Coronary artery (tissue), 2 donors: Measurements from ENCODE around the gene ACOXL.

Experiments
- DNase-seq: peaks from one replicate; pipeline ENCODE4 v3.0.0-alpha.2; 2017; ENCODE audit warnings: low spot score
- H3K27ac ChIP-seq, 2 donors: fragments of 200-600 bp; sonication (generic); one replicate each; pipeline ENCODE4 v1.5.1; 2016 to 2019
- H3K4me3 ChIP-seq: fragments of 200-600 bp; sonication (generic); 2 replicates; pipeline ENCODE4 v1.5.1; 2016; ENCODE audit warnings: mild to moderate bottlenecking, moderate library complexity
- CTCF ChIP-seq: fragments of 200-600 bp; sonication (generic); IDR thresholded peaks from one replicate; pipeline ENCODE4 v1.5.1; 2019; ENCODE audit warnings: antibody characterized with exemption

Gene ACOXL

GRCh38 chr2:110863726-110864125, 131.4 kb downstream of the ACOXL start:
- no peak for TF ChIP-seq CTCF

GRCh38 chr2:110864176-110864575, 131.8 kb downstream of the ACOXL start:
- no peak for DNase-seq
- TF ChIP-seq CTCF: no peak
- no peak overlapping the region for H3K4me3 ChIP-seq
- no peak overlapping the region for H3K27ac ChIP-seq

More at GRCh38 chr2:110863726-110864125, 131.4 kb downstream of the ACOXL start:
- no peak for DNase-seq
- H3K27ac ChIP-seq: no peak overlapping the region
- H3K4me3 ChIP-seq: no peak overlapping the region

- no peak for TF ChIP-seq CTCF
- Histone ChIP-seq H3K27ac (no peak overlapping the region), H3K4me3 (no peak overlapping the region)
- no peak for DNase-seq
Measured at GRCh38 chr2:110864731-110865130, 132.4 kb downstream of the ACOXL start.

GRCh38 chr2:110865188-110865587, 132.8 kb downstream of the ACOXL start:
- no peak overlapping the region for H3K4me3 ChIP-seq
- H3K27ac ChIP-seq: no peak overlapping the region
- DNase-seq: no peak
- no peak for TF ChIP-seq CTCF

GRCh38 chr2:110866045-110866444, 133.7 kb downstream of the ACOXL start:
- no peak overlapping the region for H3K27ac ChIP-seq
- no peak for TF ChIP-seq CTCF
- no peak for DNase-seq
- H3K4me3 ChIP-seq: no peak overlapping the region

GRCh38 chr2:110866466-110866865, 134.1 kb downstream of the ACOXL start:
- no peak for DNase-seq
- H3K4me3 ChIP-seq: no peak overlapping the region
- H3K27ac ChIP-seq: no peak overlapping the region
- TF ChIP-seq CTCF: no peak

- TF ChIP-seq CTCF: no peak
- H3K27ac ChIP-seq: no peak overlapping the region
- DNase-seq: no peak
- H3K4me3 ChIP-seq: no peak overlapping the region
Measured at GRCh38 chr2:110867078-110867477, 134.7 kb downstream of the ACOXL start.
